ENCODE data around the gene ADAMTS12.
"Not testable (repeated sequence)": the region's sequence is repeated elsewhere in the genome, so short reads cannot be mapped to it uniquely, and the experiment has no call there.

The ADAMTS12 gene

GRCh38 chr5:33582417-33582816 lies 309.4 kb downstream of the ADAMTS12 start:
- DNase-seq (ENCODE audit: low spot score) = no peak

- DNase-seq (ENCODE audit: low spot score) = no peak
Measured at GRCh38 chr5:33579789-33580188, 312.0 kb downstream of the ADAMTS12 start.

- DNase-seq (ENCODE audit: low spot score) = no peak
Measured at GRCh38 chr5:33579152-33579551, 312.6 kb downstream of the ADAMTS12 start.

GRCh38 chr5:33576726-33577590 lies 314.8 kb downstream of the ADAMTS12 start:
- no peak for DNase-seq (ENCODE audit: low spot score)

GRCh38 chr5:33565324-33565723 lies 326.5 kb downstream of the ADAMTS12 start:
- no peak for DNase-seq (ENCODE audit: low spot score)

GRCh38 chr5:33563983-33564908 lies 327.5 kb downstream of the ADAMTS12 start:
- no peak for DNase-seq (ENCODE audit: low spot score)

GRCh38 chr5:33563530-33563929 lies 328.3 kb downstream of the ADAMTS12 start:
- DNase-seq (ENCODE audit: low spot score) = no peak

- DNase-seq (ENCODE audit: low spot score) = no peak
Measured at GRCh38 chr5:33558489-33558888, 333.3 kb downstream of the ADAMTS12 start.

- no peak for DNase-seq (ENCODE audit: low spot score)
Measured at GRCh38 chr5:33557605-33558004, 334.2 kb downstream of the ADAMTS12 start.

GRCh38 chr5:33556330-33557328 lies 335.2 kb downstream of the ADAMTS12 start:
- DNase-seq (ENCODE audit: low spot score) = no peak

GRCh38 chr5:33549982-33550567 lies 341.7 kb downstream of the ADAMTS12 start:
- DNase-seq (ENCODE audit: low spot score) = no peak

- DNase-seq (ENCODE audit: low spot score) = not testable (repeated sequence)
Measured at GRCh38 chr5:33539790-33540189, 352.0 kb downstream of the ADAMTS12 start.

- no peak for DNase-seq (ENCODE audit: low spot score)
Measured at GRCh38 chr5:33539212-33539611, 352.6 kb downstream of the ADAMTS12 start.

GRCh38 chr5:33538201-33538600 lies 353.6 kb downstream of the ADAMTS12 start:
- no peak for DNase-seq (ENCODE audit: low spot score)

- no peak for DNase-seq (ENCODE audit: low spot score)
Measured at GRCh38 chr5:33537240-33537639, 354.6 kb downstream of the ADAMTS12 start.

GRCh38 chr5:33536802-33537201 lies 355.0 kb downstream of the ADAMTS12 start:
- no peak for DNase-seq (ENCODE audit: low spot score)

- no peak for DNase-seq (ENCODE audit: low spot score)
Measured at GRCh38 chr5:33531824-33532223, 360.0 kb downstream of the ADAMTS12 start.

GRCh38 chr5:33531037-33531298 lies 360.8 kb downstream of the ADAMTS12 start:
- no peak for DNase-seq (ENCODE audit: low spot score)

- no peak for DNase-seq (ENCODE audit: low spot score)
Measured at GRCh38 chr5:33530183-33531036, 361.4 kb downstream of the ADAMTS12 start.

- DNase-seq (ENCODE audit: low spot score) = no peak
Measured at GRCh38 chr5:33527696-33528095, 364.1 kb downstream of the ADAMTS12 start.

GRCh38 chr5:33526755-33527154 lies 365.0 kb downstream of the ADAMTS12 start:
- no peak for DNase-seq (ENCODE audit: low spot score)
